Activated CD8-positive, alpha-beta memory T cell treated with anti-CD3 and anti-CD28 coated beads, Interleukin-2, amount 50 U/mL, for 24 hours (primary cell): ENCODE data around the gene OR10G7.
A peak's percentile ranks its signal among the peaks of the same experiment; 100 is the strongest.

ENCODE experiments used
- DNase-seq: peaks from one replicate; pipeline ENCODE4 v3.0.0-alpha.2; 2020; ENCODE audit errors: extremely low read depth

OR10G7 gene

GRCh38 chr11:124041254-124041653, at the start of gene OR10G7:
OR10G7 (minus strand) TSS chr11:124041325; CDS start chr11:124039001, 2,324 bp downstream.
- no peak for DNase-seq

- no peak for DNase-seq
Measured at GRCh38 chr11:124085997-124086846, 45.1 kb upstream of the OR10G7 start.

GRCh38 chr11:124085583-124085982, 44.5 kb upstream of the OR10G7 start:
- no peak for DNase-seq

GRCh38 chr11:124082371-124082770, 41.2 kb upstream of the OR10G7 start:
- DNase-seq: no peak

GRCh38 chr11:124081483-124081882, 40.4 kb upstream of the OR10G7 start:
- DNase-seq: no peak

GRCh38 chr11:124080327-124081001, 39.3 kb upstream of the OR10G7 start:
- no peak for DNase-seq

- DNase-seq: no peak
Measured at GRCh38 chr11:124079631-124080326, 38.7 kb upstream of the OR10G7 start.

- DNase-seq: no peak
Measured at GRCh38 chr11:124078591-124078990, 37.5 kb upstream of the OR10G7 start.

- no peak for DNase-seq
Measured at GRCh38 chr11:124077266-124077665, 36.1 kb upstream of the OR10G7 start.

GRCh38 chr11:124075841-124076651, 34.9 kb upstream of the OR10G7 start:
- DNase-seq: no peak

- no peak for DNase-seq
Measured at GRCh38 chr11:124075492-124075840, 34.3 kb upstream of the OR10G7 start.

GRCh38 chr11:124074554-124074953, 33.4 kb upstream of the OR10G7 start:
- no peak for DNase-seq

- DNase-seq: no peak
Measured at GRCh38 chr11:124072147-124072546, 31.0 kb upstream of the OR10G7 start.

- no peak for DNase-seq
Measured at GRCh38 chr11:124071623-124071948, 30.5 kb upstream of the OR10G7 start.

GRCh38 chr11:124070915-124071622, 29.9 kb upstream of the OR10G7 start:
- DNase-seq: peak; percentile 35

- peak; percentile 7 for DNase-seq
Measured at GRCh38 chr11:124069429-124070401, 28.6 kb upstream of the OR10G7 start.

GRCh38 chr11:124068601-124069110, 27.5 kb upstream of the OR10G7 start:
- no peak for DNase-seq

GRCh38 chr11:124052966-124053365, 11.8 kb upstream of the OR10G7 start:
- no peak for DNase-seq

GRCh38 chr11:124050748-124051147, 9.6 kb upstream of the OR10G7 start:
- DNase-seq: no peak

GRCh38 chr11:124043420-124043819, 2.3 kb upstream of the OR10G7 start:
- DNase-seq: no peak
